ENCODE data around the gene SERTAD4. TPM values are rescaled to one million over a fixed set of nuclear protein-coding genes. Genes with fewer than 3 reads are reported as not detected.
"Not testable (repeated sequence)": the region's sequence is repeated elsewhere in the genome, so short reads cannot be mapped to it uniquely, and the experiment has no call there.

Gene SERTAD4
- 3.7 and 8.3 TPM in 2 replicates for total RNA-seq (2014; rRNA removed; shearing (Covaris generic))

- peak; percentile 55 for DNase-seq (ENCODE audit: low spot score)
These were observed at the start of gene SERTAD4 for GRCh38 chr1:210232511-210233215. Gene SERTAD4 (plus strand): TSS chr1:210232796. CDS start chr1:210237961, 5,165 bp downstream.

DNA sequence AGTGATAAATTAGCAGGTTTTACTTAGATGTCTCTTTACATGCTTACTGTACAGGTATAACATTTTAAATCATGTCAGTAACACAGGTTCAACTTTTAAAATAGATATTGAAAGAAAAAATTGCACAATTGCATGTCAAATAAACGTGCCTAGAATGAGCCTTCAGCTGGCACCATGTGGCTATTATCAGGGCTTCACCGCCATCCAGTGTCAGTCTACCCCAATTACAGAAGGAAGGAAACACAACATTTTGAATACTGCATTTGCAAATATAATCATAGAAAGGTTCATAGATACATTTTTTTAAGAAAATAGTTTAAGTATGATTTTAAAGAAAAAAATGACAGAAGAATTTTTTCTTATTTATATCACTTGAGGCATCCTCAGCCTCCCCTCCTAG lies 47.5 kb upstream of the SERTAD4 start:
- DNase-seq (ENCODE audit: low spot score): no peak

DNA sequence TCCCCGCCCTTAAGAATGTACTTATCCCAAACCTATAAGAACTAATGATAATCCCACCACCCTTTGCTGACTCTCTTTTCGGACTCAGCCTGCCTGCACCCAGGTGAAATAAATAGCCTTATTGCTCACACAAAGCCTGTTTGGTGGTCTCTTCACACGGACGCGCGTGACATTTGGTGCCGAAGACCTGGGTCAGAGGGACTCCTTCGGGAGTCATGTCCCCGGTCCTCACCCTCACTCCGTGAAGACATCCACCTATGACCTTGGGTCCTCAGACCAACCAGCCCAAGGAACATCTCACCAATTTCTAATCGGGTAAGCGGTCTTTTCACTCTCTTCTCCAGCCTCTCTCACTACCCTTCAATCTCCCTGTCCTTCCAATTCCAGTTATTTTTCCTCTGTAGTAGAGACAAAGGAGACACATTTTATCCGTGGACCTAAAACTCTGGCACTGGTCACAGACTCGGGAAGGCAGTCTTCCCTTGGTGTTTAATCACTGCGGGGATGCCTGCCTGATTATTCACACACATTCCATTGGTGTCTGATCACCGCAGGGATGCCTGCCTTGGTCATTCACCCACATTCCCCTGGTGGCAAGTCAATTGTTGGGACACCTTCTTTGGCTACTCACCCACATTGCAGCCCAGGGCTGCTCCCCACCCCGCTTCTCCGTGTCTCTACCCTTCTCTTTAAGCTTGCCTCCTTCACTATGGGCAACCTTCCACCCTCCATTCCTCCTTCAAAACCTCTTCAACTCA lies 44.6 kb upstream of the SERTAD4 start:
- peak; percentile 50 for DNase-seq (ENCODE audit: low spot score)

GRCh38 chr1:210189426-210189825 lies 43.2 kb upstream of the SERTAD4 start:
- DNase-seq (ENCODE audit: low spot score): no peak

DNA sequence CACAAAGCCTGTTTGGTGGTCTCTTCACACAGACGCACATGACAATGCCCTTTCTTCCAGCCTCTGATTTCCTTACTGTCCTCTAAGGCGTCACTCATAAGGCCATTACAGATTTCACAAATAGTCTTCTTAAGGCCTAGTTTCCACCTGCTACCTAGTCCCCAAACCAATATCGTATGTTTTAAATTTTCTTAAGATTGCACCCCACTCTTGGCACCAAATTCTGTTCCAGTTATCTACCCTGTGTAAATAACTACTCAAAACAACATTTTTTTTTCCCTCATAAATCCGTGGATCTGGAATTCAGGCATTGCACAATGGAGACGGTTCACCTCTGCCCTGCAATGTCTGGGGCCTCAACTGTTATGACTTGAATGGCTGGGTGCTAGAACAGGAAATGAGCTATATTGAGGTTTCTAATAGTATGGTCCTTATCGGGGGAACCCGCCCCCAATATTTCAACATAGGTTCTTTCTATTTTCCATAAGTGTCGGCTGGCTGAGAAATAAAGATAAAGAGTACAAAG lies 36.9 kb upstream of the SERTAD4 start:
- no peak for DNase-seq (ENCODE audit: low spot score)

- not testable (repeated sequence) for DNase-seq (ENCODE audit: low spot score)
These were observed 36.3 kb upstream of the SERTAD4 start for GRCh38 chr1:210196266-210196665.

GRCh38 chr1:210198840-210199239 lies 33.8 kb upstream of the SERTAD4 start:
- no peak for DNase-seq (ENCODE audit: low spot score)

GRCh38 chr1:210200124-210200736 lies 32.4 kb upstream of the SERTAD4 start:
- no peak for DNase-seq (ENCODE audit: low spot score)

GRCh38 chr1:210201681-210202080 lies 30.9 kb upstream of the SERTAD4 start:
- no peak for DNase-seq (ENCODE audit: low spot score)

- DNase-seq (ENCODE audit: low spot score): no peak
These were observed 24.8 kb upstream of the SERTAD4 start for GRCh38 chr1:210207597-210208450.

- DNase-seq (ENCODE audit: low spot score): no peak
These were observed 19.3 kb upstream of the SERTAD4 start for GRCh38 chr1:210213335-210213734.

- no peak for DNase-seq (ENCODE audit: low spot score)
These were observed 17.8 kb upstream of the SERTAD4 start for GRCh38 chr1:210214573-210215409.

DNA sequence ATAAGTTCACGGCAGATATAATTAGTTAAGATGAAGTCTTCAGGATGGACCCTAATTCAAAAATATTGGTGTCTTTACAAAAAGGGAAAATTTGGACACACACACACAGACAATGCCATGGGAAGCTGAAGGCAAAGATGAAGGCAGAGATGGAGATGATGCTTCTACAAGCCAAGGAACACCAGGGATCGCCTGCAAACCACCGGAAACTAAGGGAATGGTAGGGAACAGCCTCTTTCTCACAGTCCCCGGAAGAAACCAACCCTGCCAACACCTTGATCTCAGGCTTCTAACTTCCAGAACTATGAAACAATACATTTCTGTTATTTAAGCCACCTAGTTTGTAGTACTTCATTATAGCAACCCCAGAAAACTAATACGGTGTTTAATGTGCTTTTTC lies 15.1 kb upstream of the SERTAD4 start:
- no peak for DNase-seq (ENCODE audit: low spot score)

DNA sequence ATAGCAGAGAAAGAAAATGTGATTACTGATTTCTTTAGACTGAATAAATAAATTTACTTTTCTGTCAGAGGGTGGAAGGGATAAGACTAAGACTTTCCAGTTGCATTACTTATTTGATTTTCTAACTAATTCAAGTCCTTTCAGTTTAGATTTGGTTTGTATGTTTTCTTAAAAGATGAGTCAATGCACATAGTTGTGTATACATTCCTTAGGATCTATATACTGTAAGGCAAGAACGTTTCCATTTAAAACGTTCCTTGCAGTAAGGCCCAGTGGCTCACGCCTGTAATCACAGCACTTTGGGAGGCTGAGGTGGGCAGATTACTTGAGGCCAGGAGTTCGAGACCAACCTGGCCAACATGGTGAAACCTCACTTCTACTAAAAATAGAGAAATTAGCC lies 14.5 kb upstream of the SERTAD4 start:
- DNase-seq (ENCODE audit: low spot score): no peak

DNA sequence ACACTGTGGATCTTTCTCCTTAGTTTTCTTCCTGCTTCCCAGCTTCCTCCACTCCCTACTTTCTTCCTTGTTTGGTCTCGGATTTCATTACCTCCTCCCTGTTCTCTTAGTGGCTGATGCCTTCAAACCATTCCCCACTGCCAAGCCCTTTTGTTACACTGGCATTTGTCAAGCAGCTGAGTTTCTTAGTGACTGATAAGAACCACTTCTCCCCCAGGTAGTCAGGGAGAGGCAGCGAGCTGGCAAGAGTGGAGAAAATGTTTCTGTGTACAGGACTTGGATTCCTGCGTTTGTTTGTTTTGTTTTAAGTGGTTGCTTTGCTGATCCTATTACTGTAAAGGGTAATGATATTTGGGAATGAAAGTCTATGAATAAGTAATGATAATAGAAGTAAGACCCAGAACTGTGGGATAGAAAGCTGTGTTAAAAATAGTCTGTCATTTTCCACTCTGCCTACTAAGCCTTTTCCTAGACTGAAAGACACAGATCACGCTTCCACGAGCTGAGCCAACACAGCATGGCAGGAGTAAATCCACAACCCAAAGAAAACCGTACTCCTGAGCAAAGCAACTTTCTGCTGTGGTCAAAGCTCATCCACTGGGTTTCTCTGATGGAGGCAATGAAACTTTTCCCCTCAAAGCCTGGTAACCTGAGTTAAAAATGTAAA lies 10.1 kb upstream of the SERTAD4 start:
- DNase-seq (ENCODE audit: low spot score): peak; percentile 81

DNA sequence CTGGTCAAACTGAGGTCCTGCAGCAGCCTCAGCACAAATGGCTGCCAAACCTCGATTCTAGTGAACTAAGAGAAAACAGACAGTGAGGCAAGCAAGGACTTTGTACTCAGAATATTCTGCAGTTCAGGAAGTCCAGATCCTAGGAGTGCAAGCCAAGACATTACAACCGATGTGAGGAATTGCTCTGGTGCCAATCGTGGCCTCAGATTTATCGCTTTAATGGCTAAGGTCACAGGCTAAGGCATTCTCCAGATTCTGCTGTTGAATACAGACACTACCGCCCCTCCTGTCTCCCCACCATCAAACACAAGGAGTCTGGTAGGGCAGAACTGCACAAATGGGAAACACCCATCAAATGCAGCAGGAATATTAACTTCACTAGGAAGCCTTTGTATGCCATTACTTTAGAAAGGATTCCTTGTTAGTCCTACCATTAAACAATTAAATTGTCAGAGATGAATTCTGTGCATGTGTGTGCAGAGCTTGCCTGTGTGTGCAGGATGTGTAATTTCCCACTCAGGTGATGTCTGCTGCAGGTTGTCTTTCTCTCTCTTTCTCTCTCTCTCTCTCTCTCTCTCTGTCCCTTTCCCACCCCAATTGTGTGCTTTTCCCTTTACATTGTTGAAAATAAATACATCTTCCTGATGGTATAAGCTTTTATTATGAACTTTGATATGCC lies 9.2 kb upstream of the SERTAD4 start:
- DNase-seq (ENCODE audit: low spot score): no peak

DNA sequence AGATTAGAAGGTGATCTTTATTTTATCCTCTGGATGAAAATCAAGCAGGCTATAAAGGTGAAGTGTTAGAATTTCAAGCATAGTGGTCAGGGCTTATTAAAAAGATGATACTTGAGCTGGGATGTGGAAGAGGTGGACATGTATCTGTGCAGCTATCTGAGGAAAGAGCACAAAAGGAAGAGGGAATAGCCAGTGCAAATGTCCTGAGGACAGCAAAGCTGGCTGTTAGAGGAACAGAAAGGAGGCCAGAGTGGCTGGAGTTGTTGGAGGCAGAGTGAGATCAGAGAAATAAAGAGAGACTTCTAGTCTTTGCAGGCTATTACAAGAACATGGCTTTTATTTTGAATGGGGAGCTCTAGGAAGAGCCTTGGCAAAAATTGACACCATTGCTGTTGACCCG lies 4.4 kb upstream of the SERTAD4 start:
- no peak for DNase-seq (ENCODE audit: low spot score)

- no peak for DNase-seq (ENCODE audit: low spot score)
These were observed 2.4 kb upstream of the SERTAD4 start for GRCh38 chr1:210230149-210230695.

GRCh38 chr1:210231846-210232510 lies 618 bp upstream of the SERTAD4 start:
- peak; percentile 55 for DNase-seq (ENCODE audit: low spot score)

Data from H4 (cell line).